ENCODE results near the gene MED27.

MED27 gene

GRCh38 chr9:131994364-131995125, 85.1 kb downstream of the MED27 start:
- no peak for DNase-seq

GRCh38 chr9:131992906-131993657, 86.6 kb downstream of the MED27 start:
- DNase-seq, result no peak

GRCh38 chr9:131987232-131987631, 92.4 kb downstream of the MED27 start:
- DNase-seq, result no peak

- DNase-seq, result no peak
Observed at GRCh38 chr9:131986576-131986975, 93.1 kb downstream of the MED27 start.

GRCh38 chr9:131986089-131986488, 93.6 kb downstream of the MED27 start:
- no peak for DNase-seq

- no peak for DNase-seq
Observed at GRCh38 chr9:131984564-131984963, 95.1 kb downstream of the MED27 start.

- DNase-seq, result no peak
Observed at GRCh38 chr9:131982671-131983239, 96.9 kb downstream of the MED27 start.

GRCh38 chr9:131982102-131982501, 97.6 kb downstream of the MED27 start:
- no peak for DNase-seq

- no peak for DNase-seq
Observed at GRCh38 chr9:131981116-131981776, 98.4 kb downstream of the MED27 start.

GRCh38 chr9:131980267-131981016, 99.2 kb downstream of the MED27 start:
- peak; percentile 36 for DNase-seq

- no peak for DNase-seq
Observed at GRCh38 chr9:131977109-131977838, 102.4 kb downstream of the MED27 start.

GRCh38 chr9:131976157-131977108, 103.2 kb downstream of the MED27 start:
- no peak for DNase-seq

GRCh38 chr9:131972889-131973288, 106.8 kb downstream of the MED27 start:
- no peak for DNase-seq

GRCh38 chr9:131971482-131972074, 108.1 kb downstream of the MED27 start:
- no peak for DNase-seq

GRCh38 chr9:131969469-131969989, 110.1 kb downstream of the MED27 start:
- no peak for DNase-seq

- no peak for DNase-seq
Observed at GRCh38 chr9:131968632-131969031, 111.0 kb downstream of the MED27 start.

- DNase-seq, result no peak
Observed at GRCh38 chr9:131965841-131966240, 113.8 kb downstream of the MED27 start.

- no peak for DNase-seq
Observed at GRCh38 chr9:131965103-131965502, 114.6 kb downstream of the MED27 start.

GRCh38 chr9:131963072-131964030, 116.3 kb downstream of the MED27 start:
- no peak for DNase-seq
